ENCODE data around the gene FAM174B.

FAM174B gene

GRCh38 chr15:92665100-92665555, 9.6 kb upstream of the FAM174B start:
- peak overlapping the region; percentile 17 to 37 for H3K27ac ChIP-seq
- peaks cover 0 to 34% (median 23%) of the 10 kb centered on the region in 4 donors for H3K4me1 ChIP-seq
- no peak for DNase-seq
- TF ChIP-seq, protein P1, sequence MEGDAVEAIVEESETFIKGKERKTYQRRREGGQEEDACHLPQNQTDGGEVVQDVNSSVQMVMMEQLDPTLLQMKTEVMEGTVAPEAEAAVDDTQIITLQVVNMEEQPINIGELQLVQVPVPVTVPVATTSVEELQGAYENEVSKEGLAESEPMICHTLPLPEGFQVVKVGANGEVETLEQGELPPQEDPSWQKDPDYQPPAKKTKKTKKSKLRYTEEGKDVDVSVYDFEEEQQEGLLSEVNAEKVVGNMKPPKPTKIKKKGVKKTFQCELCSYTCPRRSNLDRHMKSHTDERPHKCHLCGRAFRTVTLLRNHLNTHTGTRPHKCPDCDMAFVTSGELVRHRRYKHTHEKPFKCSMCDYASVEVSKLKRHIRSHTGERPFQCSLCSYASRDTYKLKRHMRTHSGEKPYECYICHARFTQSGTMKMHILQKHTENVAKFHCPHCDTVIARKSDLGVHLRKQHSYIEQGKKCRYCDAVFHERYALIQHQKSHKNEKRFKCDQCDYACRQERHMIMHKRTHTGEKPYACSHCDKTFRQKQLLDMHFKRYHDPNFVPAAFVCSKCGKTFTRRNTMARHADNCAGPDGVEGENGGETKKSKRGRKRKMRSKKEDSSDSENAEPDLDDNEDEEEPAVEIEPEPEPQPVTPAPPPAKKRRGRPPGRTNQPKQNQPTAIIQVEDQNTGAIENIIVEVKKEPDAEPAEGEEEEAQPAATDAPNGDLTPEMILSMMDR (IDR thresholded peaks at IDR 0.05): no peak
- no peaks in the 10 kb centered on the region for H3K36me3 ChIP-seq
- no peak overlapping the region for H3K4me3 ChIP-seq
- H3K27me3 ChIP-seq: no peaks in the 10 kb centered on the region
- no peaks in the 10 kb centered on the region for H3K9me3 ChIP-seq
- intact Hi-C loops (cut with DNase I; ENCODE audit: low total_unique reads): no loop called here

DNA sequence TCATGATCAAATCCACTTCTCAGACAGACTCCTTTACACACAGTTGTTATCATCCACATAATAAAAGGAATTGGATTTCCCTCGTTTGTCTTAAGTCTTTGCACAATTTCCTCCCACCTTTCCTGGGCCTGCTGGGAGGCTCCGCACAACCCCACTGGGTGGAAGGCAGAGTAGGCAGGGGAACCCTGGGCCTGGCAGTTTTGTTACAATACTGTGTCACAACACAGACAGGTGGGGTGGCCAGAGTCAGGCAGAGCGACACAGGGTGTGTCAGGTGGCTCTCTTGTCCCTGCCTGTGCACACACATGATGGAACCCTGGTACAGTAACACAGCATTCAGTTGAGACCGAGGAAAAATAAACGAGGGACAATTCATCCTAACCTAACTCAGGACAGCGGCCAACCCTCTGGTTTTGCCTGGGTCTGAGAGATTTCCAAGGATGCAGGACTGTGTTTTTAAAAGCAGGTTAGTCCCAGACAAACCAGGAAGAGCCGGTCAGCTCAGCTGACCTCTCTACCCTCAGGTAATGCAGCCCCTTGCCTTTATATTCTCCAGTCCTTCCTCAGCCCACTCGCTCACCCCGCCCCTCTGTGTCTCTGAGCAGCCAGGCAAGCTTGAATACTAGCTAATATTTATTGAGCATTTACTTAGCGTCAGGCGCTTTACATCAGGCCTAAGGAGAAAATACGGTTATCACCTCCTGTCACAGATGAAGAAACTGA, 8.8 kb upstream of the FAM174B start:
- DNase-seq: no peak
- Histone ChIP-seq H3K4me1 (peaks cover 0 to 34% (median 23%) of the 10 kb centered on the region in 4 donors), H3K4me3 (no peak overlapping the region), H3K36me3 (no peaks in the 10 kb centered on the region), H3K27me3 (no peaks in the 10 kb centered on the region), H3K9me3 (no peaks in the 10 kb centered on the region), H3K27ac (peak overlapping the region; percentile 17 to 37)
- intact Hi-C loops (cut with DNase I; ENCODE audit: low total_unique reads): no loop called here
- TF ChIP-seq, protein P1 (IDR thresholded peaks at IDR 0.05): no peak

GRCh38 chr15:92663250-92663951, 7.8 kb upstream of the FAM174B start:
- TF ChIP-seq, protein P1 (IDR thresholded peaks at IDR 0.05): no peak
- DNase-seq: no peak
- Histone ChIP-seq H3K27me3 (no peaks in the 10 kb centered on the region), H3K4me1 (peaks cover 0 to 34% (median 23%) of the 10 kb centered on the region in 4 donors), H3K36me3 (no peaks in the 10 kb centered on the region), H3K4me3 (no peak overlapping the region), H3K27ac (no peak overlapping the region), H3K9me3 (no peaks in the 10 kb centered on the region)
- intact Hi-C loops (cut with DNase I; ENCODE audit: low total_unique reads): no loop called here

DNA sequence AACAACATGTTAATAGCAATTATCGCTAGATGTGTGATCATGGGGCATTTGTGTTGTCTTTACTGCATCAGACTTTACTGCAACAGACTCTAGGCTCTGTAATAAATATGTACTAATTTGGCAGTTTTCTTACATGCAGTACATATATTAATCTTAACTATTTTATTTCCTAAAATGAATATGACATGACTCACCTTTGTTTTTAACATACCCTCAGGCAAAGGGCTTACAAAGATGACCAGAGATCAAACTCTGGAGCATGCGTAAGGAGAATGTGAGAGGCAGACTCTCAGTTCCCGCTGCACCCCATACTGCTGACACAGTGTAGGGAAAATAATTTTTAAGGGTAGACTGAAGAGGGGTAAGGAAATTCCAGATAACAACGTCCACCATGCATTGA, 7.2 kb upstream of the FAM174B start:
- no peaks in the 10 kb centered on the region for H3K27me3 ChIP-seq
- TF ChIP-seq, protein P1 (IDR thresholded peaks at IDR 0.05): no peak
- intact Hi-C loops (cut with DNase I; ENCODE audit: low total_unique reads): no loop called here

DNA sequence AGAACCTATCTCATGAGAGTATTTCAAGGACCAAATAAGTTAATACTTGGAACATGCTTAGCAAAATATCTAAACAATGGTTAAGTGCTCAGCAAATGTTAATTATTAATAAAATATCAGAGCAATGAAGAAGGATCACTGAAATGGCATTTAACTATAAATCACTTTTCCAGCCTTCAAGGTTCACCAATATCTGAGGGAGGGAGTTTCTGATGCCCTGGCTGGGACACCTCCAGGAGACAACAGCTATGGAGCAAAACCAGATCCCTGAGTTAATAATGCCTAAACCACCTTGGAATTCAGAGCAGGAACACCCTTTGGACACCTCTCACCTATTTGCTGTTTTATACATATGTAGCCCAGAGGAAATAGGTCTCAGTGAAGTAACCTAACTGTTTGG, 6.4 kb upstream of the FAM174B start:
- no peak for DNase-seq
- Histone ChIP-seq H3K27ac (no peak overlapping the region), H3K36me3 (no peaks in the 10 kb centered on the region), H3K27me3 (no peaks in the 10 kb centered on the region), H3K4me1 (peaks cover 0 to 24% (median 17%) of the 10 kb centered on the region in 4 donors), H3K9me3 (no peaks in the 10 kb centered on the region), H3K4me3 (no peak overlapping the region)
- intact Hi-C loops (cut with DNase I; ENCODE audit: low total_unique reads): no loop called here
- TF ChIP-seq, protein P1 (IDR thresholded peaks at IDR 0.05): no peak

More for the DNA sequence above, 7.2 kb upstream of the FAM174B start:
- H3K4me1 ChIP-seq: peaks cover 0 to 32% (median 23%) of the 10 kb centered on the region in 4 donors
- H3K36me3 ChIP-seq: no peaks in the 10 kb centered on the region
- H3K4me3 ChIP-seq: no peak overlapping the region
- H3K27ac ChIP-seq: no peak overlapping the region
- H3K9me3 ChIP-seq: no peaks in the 10 kb centered on the region
- no peak for DNase-seq
